Neural progenitor cell (in vitro differentiated cells): Measurements from ENCODE around the gene NBAS.

ENCODE experiments used
- CTCF ChIP-seq: fragments of 200-600 bp; sonication (generic); IDR thresholded peaks from 2 replicates; pipeline ENCODE4 v1.5.1; 2017; ENCODE audit warnings: antibody characterized with exemption, mild to moderate bottlenecking
- EZH2phosphoT487 ChIP-seq: fragments of 200-600 bp; sonication (generic); IDR thresholded peaks from 2 replicates; pipeline ENCODE4 v1.6.1; 2017; ENCODE audit warnings: antibody characterized with exemption

GRCh38 chr2:15480552-15480951, 80.6 kb downstream of the NBAS start:
- TF ChIP-seq CTCF (no peak), EZH2phosphoT487 (no peak)
